BJ (cell line): ENCODE results near the gene CCDC9B. TPM values are rescaled to one million over a fixed set of nuclear protein-coding genes. Genes with fewer than 3 reads are reported as not detected.

ENCODE experiments used
- CTCF ChIA-PET: fragments of 350-600 bp; formaldehyde crosslinking; extraction: SDS; loops from one replicate; lab custom pipeline; 2021; ENCODE audit warnings: antibody characterized with exemption, inconsistent platforms; lab: Yijun Ruan, JAX
- POLR2A ChIA-PET: fragments of 300-600 bp; sonication (Branson Sonifier 250); formaldehyde crosslinking; extraction: SDS; loops from one replicate; lab custom pipeline; 2021; ENCODE audit warnings: antibody characterized with exemption; lab: Charles Lee
- DNase-seq: peaks from one replicate; pipeline ENCODE4 v3.0.0-alpha.2; 2011; ENCODE audit warnings: low read depth
- H3K27me3 ChIP-seq: 2 replicates; pipeline ENCODE4 v1.6.0; 2011; ENCODE audit warnings: low read length; ENCODE audit not compliant: control insufficient read depth, insufficient read depth
- H3K36me3 ChIP-seq: 2 replicates; pipeline ENCODE4 v1.5.1; 2011; ENCODE audit warnings: low read length; ENCODE audit not compliant: control insufficient read depth, insufficient read depth
- H3K4me3 ChIP-seq: 2 replicates; pipeline ENCODE4 v1.5.1; 2011; ENCODE audit warnings: low read depth, mild to moderate bottlenecking, control low read depth, low read length
- polyA plus RNA-seq: library from polyadenylated mRNA; depleted of rRNA; stranded (reverse); fragments of >200 nt; gene quantifications from 2 replicates; pipeline ENCODE4 v1.2.3, GENCODE V29; 2011
- TF ChIP-seq, protein P1 (sequence below): IDR thresholded peaks from 2 replicates; pipeline ENCODE4 v1.5.1; 2011; ENCODE audit warnings: low read depth, mild to moderate bottlenecking, control low read depth, inconsistent platforms, low read length, moderate library complexity; ENCODE audit not compliant: insufficient read depth

The CCDC9B gene
- polyA plus RNA-seq, 1 experiment = 5.0 TPM

DNA sequence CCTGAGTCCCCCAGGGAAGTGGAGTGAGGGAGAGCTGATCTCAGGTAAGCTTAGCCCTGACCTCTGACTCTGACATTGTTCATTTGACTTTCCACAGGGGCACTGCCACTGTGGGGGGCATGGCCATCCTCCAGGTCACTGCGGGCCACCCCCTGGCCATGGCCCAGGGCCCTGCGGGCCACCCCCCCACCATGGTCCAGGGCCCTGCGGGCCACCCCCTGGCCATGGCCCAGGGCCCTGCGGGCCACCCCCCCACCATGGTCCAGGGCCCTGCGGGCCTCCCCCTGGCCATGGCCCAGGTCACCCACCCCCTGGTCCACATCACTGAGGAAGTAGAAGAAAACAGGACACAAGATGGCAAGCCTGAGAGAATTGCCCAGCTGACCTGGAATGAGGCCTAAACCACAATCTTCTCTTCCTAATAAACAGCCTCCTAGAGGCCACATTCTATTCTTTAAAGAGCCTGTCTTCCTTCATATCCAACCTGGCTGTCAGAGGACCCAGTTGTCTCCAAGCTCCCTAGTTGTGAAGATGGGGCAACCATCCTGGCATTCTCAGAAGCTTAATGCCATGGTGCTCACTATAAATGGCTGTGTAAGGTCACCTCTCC lies 15.3 kb upstream of the CCDC9B start:
- TF ChIP-seq, protein P1, sequence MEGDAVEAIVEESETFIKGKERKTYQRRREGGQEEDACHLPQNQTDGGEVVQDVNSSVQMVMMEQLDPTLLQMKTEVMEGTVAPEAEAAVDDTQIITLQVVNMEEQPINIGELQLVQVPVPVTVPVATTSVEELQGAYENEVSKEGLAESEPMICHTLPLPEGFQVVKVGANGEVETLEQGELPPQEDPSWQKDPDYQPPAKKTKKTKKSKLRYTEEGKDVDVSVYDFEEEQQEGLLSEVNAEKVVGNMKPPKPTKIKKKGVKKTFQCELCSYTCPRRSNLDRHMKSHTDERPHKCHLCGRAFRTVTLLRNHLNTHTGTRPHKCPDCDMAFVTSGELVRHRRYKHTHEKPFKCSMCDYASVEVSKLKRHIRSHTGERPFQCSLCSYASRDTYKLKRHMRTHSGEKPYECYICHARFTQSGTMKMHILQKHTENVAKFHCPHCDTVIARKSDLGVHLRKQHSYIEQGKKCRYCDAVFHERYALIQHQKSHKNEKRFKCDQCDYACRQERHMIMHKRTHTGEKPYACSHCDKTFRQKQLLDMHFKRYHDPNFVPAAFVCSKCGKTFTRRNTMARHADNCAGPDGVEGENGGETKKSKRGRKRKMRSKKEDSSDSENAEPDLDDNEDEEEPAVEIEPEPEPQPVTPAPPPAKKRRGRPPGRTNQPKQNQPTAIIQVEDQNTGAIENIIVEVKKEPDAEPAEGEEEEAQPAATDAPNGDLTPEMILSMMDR = no peak
- CTCF ChIA-PET = interaction anchor here (0.8 to 11.3 kb wide), 6 partner anchors 11 to 82 kb away, joined by 3 to 112 read pairs (median 5); partner anchors contain the start of gene CCDC9B
- Histone ChIP-seq H3K4me3 (no peak overlapping the region), H3K27me3 (peaks cover 15% of the 10 kb centered on the region), H3K36me3 (no peaks in the 10 kb centered on the region)
- POLR2A ChIA-PET = no interaction called here
- DNase-seq = no peak

DNA sequence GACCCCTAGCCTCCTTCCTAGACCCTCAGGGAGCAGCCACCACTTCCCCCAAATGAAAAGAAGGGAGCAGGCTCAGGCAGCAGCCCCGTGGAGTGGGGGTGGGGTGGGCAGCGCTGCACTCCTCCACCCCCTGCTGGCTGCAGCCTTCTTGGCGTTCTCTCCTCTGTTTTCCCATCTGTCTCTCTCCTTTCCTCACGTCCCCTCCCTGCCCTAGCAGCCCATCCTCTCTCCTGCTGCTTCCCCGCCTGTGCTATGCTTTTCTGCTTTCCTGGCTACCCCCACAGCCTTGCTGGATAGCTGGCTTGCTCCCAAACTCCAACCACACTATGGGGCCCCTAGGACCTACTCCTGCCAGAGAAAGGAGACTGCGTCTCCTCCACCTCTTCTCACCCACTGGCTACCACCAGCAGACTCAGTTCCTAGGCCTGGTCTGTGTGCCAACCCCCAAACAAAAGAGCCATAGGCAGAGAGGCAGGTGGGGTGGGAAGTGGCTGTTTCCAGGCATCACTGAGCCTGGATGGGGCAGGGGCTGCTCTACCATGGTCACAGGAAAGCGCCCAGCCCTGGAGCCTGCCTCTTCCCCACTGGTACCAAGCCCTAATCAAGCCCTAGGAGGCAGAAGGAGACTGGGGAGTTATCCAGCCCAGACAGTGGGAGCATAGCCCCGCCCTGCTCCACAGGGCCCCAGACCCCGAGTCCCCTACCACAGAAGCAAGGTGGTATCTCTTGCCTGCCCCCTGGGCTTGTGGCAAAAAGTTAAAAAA lies 13.9 kb upstream of the CCDC9B start:
- H3K27me3 ChIP-seq = peaks cover 15% of the 10 kb centered on the region
- ChIA-PET CTCF (interaction anchor here (1.0 to 11.3 kb wide), 9 partner anchors 13 to 80 kb away, joined by 3 to 112 read pairs (median 5); partner anchors contain the start of gene CCDC9B), POLR2A (no interaction called here)
- TF ChIP-seq, protein P1 = peak; percentile 79
- no peaks in the 10 kb centered on the region for H3K36me3 ChIP-seq
- no peak for DNase-seq
- H3K4me3 ChIP-seq = no peak overlapping the region

DNA sequence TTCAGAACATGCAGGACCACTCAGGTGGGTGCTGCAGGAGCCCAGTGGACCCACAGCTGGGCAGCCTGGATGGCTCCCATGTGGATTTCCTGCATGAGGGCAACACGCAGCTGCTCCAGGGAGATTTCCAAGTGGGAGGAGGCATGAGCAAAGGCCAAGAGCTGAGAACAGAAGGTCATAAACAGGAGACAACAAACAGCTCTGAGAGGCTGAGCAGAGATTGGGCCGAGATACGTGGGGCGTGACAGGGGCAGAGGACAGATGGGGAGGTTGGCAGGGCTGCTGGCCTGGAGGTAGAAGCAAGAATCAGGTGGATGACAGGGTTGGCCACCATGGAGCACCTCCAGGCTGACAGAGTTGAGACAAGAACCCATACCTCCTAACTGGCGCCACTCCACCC lies 13.0 kb upstream of the CCDC9B start:
- TF ChIP-seq, protein P1 = no peak
- CTCF ChIA-PET = interaction anchor here (0.6 to 11.3 kb wide), 7 partner anchors 12 to 182 kb away, joined by 3 to 112 read pairs (median 4); partner anchors contain the start of gene CCDC9B
- POLR2A ChIA-PET = no interaction called here
- DNase-seq = no peak
- Histone ChIP-seq H3K4me3 (no peak overlapping the region), H3K36me3 (no peaks in the 10 kb centered on the region), H3K27me3 (peaks cover 10% of the 10 kb centered on the region)

DNA sequence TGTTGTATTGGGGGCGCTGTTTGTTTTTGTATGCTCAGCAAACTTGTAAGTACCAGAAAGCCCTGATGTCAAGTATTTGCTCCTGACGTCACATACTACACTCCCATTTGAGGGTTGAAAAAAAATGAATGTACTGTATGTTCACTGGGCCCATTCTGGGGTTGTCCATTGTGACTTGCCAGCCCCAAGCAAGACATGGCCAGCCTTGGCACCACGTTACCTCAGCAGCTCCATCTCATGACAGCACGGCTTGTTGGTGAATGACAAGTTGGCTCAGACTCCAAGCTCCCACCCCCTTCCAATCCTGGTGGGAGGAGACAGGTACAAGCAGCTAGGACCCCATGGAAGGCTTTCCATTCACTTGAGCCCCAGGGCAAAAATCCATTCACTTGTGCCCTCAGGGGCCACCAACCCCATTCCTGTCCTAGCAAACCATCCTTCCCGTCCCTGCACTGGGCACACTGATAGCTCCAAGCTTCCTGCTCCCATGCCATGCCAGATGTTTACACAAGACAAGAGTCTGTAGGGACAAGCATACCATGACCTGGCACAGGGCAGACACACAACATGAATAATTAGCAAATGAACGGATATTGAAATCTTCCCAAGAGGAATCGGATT lies 11.7 kb upstream of the CCDC9B start:
- Histone ChIP-seq H3K4me3 (no peak overlapping the region), H3K36me3 (no peaks in the 10 kb centered on the region), H3K27me3 (peaks cover 9% of the 10 kb centered on the region)
- no peak for DNase-seq
- ChIA-PET POLR2A (no interaction called here), CTCF (interaction anchor here (1.1 to 11.3 kb wide), 5 partner anchors 11 to 78 kb away, joined by 3 to 112 read pairs (median 5); partner anchors contain the start of genes CCDC9B and IVD)
- TF ChIP-seq, protein P1 = no peak

- TF ChIP-seq, protein P1 = no peak
- H3K27me3 ChIP-seq = peaks cover 9% of the 10 kb centered on the region
- no peak for DNase-seq
- POLR2A ChIA-PET = no interaction called here
- H3K36me3 ChIP-seq = no peaks in the 10 kb centered on the region
- CTCF ChIA-PET = interaction anchor here (1.6 to 11.3 kb wide), 3 partner anchors 8 to 29 kb away, joined by 4 to 112 read pairs (median 6); partner anchors contain the start of genes CCDC9B and INAFM2
- H3K4me3 ChIP-seq = no peak overlapping the region
These were observed 8.4 kb upstream of the CCDC9B start for GRCh38 chr15:40349163-40349562.
